Measurements from ENCODE around the gene SGMS1.

DNA sequence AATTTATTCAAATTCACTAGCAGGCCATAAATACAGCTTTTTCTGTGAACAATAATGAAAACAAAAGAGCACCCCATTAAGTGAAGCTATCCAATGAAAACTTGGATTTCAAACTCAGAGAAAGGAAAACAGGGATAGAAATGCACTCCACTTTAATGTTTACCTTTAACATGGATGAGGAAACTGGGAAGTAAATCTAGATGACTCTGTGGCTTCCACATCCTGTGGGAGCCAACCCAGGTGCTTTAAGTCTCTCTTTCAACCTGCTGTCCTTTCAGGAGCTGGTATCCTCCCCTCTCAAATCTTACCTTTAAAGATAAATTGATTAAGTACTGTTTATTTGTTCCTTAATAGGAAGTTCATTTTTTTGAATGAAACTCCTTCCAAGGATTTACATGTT is 21.5 kb upstream of the SGMS1 start:
- TF ChIP-seq, protein P1, sequence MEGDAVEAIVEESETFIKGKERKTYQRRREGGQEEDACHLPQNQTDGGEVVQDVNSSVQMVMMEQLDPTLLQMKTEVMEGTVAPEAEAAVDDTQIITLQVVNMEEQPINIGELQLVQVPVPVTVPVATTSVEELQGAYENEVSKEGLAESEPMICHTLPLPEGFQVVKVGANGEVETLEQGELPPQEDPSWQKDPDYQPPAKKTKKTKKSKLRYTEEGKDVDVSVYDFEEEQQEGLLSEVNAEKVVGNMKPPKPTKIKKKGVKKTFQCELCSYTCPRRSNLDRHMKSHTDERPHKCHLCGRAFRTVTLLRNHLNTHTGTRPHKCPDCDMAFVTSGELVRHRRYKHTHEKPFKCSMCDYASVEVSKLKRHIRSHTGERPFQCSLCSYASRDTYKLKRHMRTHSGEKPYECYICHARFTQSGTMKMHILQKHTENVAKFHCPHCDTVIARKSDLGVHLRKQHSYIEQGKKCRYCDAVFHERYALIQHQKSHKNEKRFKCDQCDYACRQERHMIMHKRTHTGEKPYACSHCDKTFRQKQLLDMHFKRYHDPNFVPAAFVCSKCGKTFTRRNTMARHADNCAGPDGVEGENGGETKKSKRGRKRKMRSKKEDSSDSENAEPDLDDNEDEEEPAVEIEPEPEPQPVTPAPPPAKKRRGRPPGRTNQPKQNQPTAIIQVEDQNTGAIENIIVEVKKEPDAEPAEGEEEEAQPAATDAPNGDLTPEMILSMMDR (IDR thresholded peaks at IDR 0.05; ENCODE audit: low read length) = no peak
- TF ChIP-seq EZH2 (IDR thresholded peaks at IDR 0.05; ENCODE audit: borderline replicate concordance, low read length) = no peak

All from OCI-LY1 (cell line).